Panc1 (cell line): ENCODE measurements around the gene FSD1. TPM values are rescaled to one million over a fixed set of nuclear protein-coding genes. Genes with fewer than 3 reads are reported as not detected.

ENCODE experiments used
- ATAC-seq: fragments of 200-7000 bp; cut with Tn5 transposase; 2 replicates; pipeline ENCODE4 v1.9.1; 2020; ENCODE audit warnings: mild to moderate bottlenecking, moderate library complexity
- BruUV-seq: library from RNA; stranded (reverse); fragments of 400-500 nt; replicated peaks from 2 replicates; lab custom pipeline; 2021; lab: Mats Ljungman, UMichigan
- CTCF ChIA-PET: fragments of 300-600 bp; sonication (Branson Sonifier 250); formaldehyde crosslinking; loops from one replicate; lab custom pipeline; 2022; ENCODE audit warnings: antibody characterized with exemption; lab: Charles Lee
- POLR2A ChIA-PET: fragments of 300-600 bp; sonication (Branson Sonifier 250); formaldehyde crosslinking; loops from one replicate; lab custom pipeline; 2022; ENCODE audit warnings: antibody characterized with exemption; lab: Charles Lee
- DNase-seq: peaks from one replicate; pipeline ENCODE4 v3.0.0-alpha.2; 2010; ENCODE audit warnings: low read depth, low spot score
- H3K27ac ChIP-seq: 2 replicates; pipeline ENCODE4 v1.5.1; 2011; ENCODE audit warnings: mild to moderate bottlenecking, low read length, inconsistent platforms
- H3K27me3 ChIP-seq: fragments of 200-500 bp; sonication (Bioruptor generic); 2 replicates; pipeline ENCODE4 v1.6.0; 2014; ENCODE audit warnings: low read length, inconsistent platforms; ENCODE audit not compliant: control insufficient read depth, insufficient read depth
- H3K36me3 ChIP-seq: fragments of 200-500 bp; sonication (Bioruptor generic); 2 replicates; pipeline ENCODE4 v1.5.1; 2014; ENCODE audit warnings: inconsistent platforms, mild to moderate bottlenecking, low read length, moderate library complexity; ENCODE audit not compliant: control insufficient read depth, insufficient read depth
- H3K4me1 ChIP-seq: 2 replicates; pipeline ENCODE4 v1.5.1; 2011; ENCODE audit warnings: inconsistent platforms, mild to moderate bottlenecking, low read length, moderate library complexity; ENCODE audit not compliant: control insufficient read depth, insufficient read depth
- H3K4me3 ChIP-seq, 2 experiments: 2 replicates each; pipeline ENCODE4 v1.5.1; 2011 to 2012; ENCODE audit warnings: low read depth in 2 of 2, low read length in 2 of 2, mild to moderate bottlenecking in 2 of 2, inconsistent platforms in 1 of 2, moderate library complexity in 1 of 2
- H3K9me3 ChIP-seq: fragments of 200-500 bp; sonication (Bioruptor generic); 2 replicates; pipeline ENCODE4 v1.5.1; 2014; ENCODE audit warnings: low read depth, mild to moderate bottlenecking, inconsistent platforms, low read length, moderate library complexity; ENCODE audit not compliant: control insufficient read depth, insufficient read depth
- POLR2AphosphoS5 ChIP-seq: IDR thresholded peaks from 2 replicates; pipeline ENCODE4 v1.6.1; 2012; ENCODE audit warnings: mild to moderate bottlenecking, low read depth, low read length, moderate library complexity
- SIN3A ChIP-seq: IDR thresholded peaks from 2 replicates; pipeline ENCODE4 v1.6.1; 2012; ENCODE audit warnings: low read depth, mild to moderate bottlenecking, low read length, moderate library complexity, borderline replicate concordance; ENCODE audit not compliant: insufficient read depth
- TCF7L2 ChIP-seq: IDR thresholded peaks from 2 replicates; pipeline ENCODE4 v1.6.1; 2011; ENCODE audit warnings: mild to moderate bottlenecking, low read depth, low read length, inconsistent platforms
- in situ Hi-C: cut with HindIII; loops from 2 replicates; pipeline ENCODE4 v1.10.0; 2016; ENCODE audit warnings: low sequenced_read_pairs, low pct_unique_long_range_greater_than_20kb
- intact Hi-C: fragments of 100-400 bp; cut with micrococcal nuclease; formaldehyde crosslinking; loops from one replicate; pipeline ENCODE4 v1.10.0; 2022; ENCODE audit not compliant: unreplicated experiment
- total RNA-seq: library from RNA; stranded (reverse); gene quantifications from one replicate; pipeline ENCODE4 v1.2.1, GENCODE V29; 2021; ENCODE audit not compliant: unreplicated experiment
- TF ChIP-seq, protein P1 (sequence below): fragments of 450-650 bp; IDR thresholded peaks from 2 replicates; pipeline ENCODE4 v1.5.1; 2017; ENCODE audit warnings: mild to moderate bottlenecking
- TF ChIP-seq, protein P2 (sequence below), 2 experiments: IDR thresholded peaks; 2 replicates each; pipeline ENCODE4 v1.6.1; 2011 to 2012; ENCODE audit warnings: low read depth in 2 of 2, control low read depth in 1 of 2, low read length in 1 of 2, mild to moderate bottlenecking in 1 of 2, moderate library complexity in 1 of 2; ENCODE audit not compliant: insufficient read depth in 1 of 2

FSD1 gene
- total RNA-seq, 1 experiment from 2014 or later = 12.1 TPM

DNA sequence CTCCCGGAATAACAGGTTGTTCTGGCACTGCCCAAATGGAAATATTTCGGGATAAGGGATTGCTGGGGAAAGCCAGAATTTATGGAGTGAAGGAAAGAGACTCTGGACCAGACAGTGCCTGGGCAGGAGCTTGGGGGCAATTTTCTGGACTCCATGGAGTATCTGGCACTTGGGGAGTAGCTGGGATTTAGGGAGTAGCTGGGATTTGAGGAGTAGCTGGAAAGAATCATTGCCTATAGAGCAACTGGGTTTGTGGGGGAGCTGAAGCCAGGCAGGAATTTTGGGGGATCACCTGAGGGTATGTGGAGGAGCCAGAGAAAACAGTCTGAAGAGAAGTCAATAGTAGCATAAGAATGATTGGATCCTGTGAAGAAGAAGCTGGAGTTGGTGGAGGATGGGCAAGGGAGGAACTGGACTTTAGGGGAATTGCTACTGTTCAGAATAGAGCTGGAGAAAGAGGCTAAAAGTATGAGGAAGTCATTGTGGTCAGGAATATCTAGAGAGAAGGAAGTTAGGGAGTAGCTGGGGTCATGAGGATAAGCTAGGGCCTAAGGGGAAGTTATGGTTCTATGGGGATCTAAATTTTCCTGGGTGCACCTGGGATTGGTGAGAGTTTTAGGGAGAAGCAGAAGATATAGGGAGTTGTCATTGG lies 14.8 kb downstream of the FSD1 start:
- Histone ChIP-seq H3K27me3 (no peaks in the 10 kb centered on the region), H3K4me1 (no peaks in the 10 kb centered on the region), H3K36me3 (no peaks in the 10 kb centered on the region), H3K9me3 (no peaks in the 10 kb centered on the region), H3K27ac (no peak overlapping the region), H3K4me3 (no peak overlapping the region)
- DNase-seq (no peak), ATAC-seq (no peak)
- intact Hi-C loops (no loop called here), in situ Hi-C loops (no loop called here)
- ChIA-PET POLR2A (no interaction called here), CTCF (no interaction called here)
- no TSS peak for BruUV-seq
- TF ChIP-seq SIN3A = no peak
- no peak for TF ChIP-seq TCF7L2
- TF ChIP-seq, protein P1, sequence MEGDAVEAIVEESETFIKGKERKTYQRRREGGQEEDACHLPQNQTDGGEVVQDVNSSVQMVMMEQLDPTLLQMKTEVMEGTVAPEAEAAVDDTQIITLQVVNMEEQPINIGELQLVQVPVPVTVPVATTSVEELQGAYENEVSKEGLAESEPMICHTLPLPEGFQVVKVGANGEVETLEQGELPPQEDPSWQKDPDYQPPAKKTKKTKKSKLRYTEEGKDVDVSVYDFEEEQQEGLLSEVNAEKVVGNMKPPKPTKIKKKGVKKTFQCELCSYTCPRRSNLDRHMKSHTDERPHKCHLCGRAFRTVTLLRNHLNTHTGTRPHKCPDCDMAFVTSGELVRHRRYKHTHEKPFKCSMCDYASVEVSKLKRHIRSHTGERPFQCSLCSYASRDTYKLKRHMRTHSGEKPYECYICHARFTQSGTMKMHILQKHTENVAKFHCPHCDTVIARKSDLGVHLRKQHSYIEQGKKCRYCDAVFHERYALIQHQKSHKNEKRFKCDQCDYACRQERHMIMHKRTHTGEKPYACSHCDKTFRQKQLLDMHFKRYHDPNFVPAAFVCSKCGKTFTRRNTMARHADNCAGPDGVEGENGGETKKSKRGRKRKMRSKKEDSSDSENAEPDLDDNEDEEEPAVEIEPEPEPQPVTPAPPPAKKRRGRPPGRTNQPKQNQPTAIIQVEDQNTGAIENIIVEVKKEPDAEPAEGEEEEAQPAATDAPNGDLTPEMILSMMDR = no peak
- TF ChIP-seq, protein P2, sequence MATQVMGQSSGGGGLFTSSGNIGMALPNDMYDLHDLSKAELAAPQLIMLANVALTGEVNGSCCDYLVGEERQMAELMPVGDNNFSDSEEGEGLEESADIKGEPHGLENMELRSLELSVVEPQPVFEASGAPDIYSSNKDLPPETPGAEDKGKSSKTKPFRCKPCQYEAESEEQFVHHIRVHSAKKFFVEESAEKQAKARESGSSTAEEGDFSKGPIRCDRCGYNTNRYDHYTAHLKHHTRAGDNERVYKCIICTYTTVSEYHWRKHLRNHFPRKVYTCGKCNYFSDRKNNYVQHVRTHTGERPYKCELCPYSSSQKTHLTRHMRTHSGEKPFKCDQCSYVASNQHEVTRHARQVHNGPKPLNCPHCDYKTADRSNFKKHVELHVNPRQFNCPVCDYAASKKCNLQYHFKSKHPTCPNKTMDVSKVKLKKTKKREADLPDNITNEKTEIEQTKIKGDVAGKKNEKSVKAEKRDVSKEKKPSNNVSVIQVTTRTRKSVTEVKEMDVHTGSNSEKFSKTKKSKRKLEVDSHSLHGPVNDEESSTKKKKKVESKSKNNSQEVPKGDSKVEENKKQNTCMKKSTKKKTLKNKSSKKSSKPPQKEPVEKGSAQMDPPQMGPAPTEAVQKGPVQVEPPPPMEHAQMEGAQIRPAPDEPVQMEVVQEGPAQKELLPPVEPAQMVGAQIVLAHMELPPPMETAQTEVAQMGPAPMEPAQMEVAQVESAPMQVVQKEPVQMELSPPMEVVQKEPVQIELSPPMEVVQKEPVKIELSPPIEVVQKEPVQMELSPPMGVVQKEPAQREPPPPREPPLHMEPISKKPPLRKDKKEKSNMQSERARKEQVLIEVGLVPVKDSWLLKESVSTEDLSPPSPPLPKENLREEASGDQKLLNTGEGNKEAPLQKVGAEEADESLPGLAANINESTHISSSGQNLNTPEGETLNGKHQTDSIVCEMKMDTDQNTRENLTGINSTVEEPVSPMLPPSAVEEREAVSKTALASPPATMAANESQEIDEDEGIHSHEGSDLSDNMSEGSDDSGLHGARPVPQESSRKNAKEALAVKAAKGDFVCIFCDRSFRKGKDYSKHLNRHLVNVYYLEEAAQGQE (IDR thresholded peaks at IDR 0.05; ENCODE audit: insufficient read depth in 1 of 2, low read depth in 2 of 2, low read length in 1 of 2) = no peak
- TF ChIP-seq POLR2AphosphoS5 = no peak

DNA sequence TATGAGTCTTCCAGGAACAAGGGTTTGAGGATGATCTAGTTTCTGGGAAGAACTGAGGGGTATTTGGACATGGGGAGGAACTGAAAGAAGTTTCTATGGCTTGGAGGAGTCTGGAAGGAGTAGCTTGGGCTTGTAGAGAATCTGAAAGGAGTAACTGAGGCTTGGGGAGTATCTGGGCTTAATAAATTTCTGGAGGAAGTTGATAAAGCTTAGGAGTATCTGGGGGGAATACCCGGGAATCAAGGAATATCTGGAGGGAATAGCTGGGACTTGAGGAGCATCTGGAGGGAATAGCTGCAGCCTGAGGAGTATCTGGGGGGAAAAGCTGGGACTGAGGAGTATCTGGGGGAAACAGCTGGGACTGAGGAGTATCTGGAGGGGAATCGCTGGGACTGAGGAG lies 16.0 kb downstream of the FSD1 start:
- no TSS peak for BruUV-seq
- ChIA-PET CTCF (interaction anchor here (1.0 kb wide), 1 partner anchor 53 kb away, joined by 9 read pairs; no protein-coding TSS in a partner anchor), POLR2A (interaction anchor here (0.5 to 0.6 kb wide), 2 partner anchors 530 to 620 kb away, joined by 4 to 7 read pairs; no protein-coding TSS in a partner anchor)
- no peak overlapping the region for H3K4me3 ChIP-seq
- no peaks in the 10 kb centered on the region for H3K4me1 ChIP-seq
- in situ Hi-C loops = no loop called here
- DNase-seq (no peak), ATAC-seq (no peak)
- no peak overlapping the region for H3K27ac ChIP-seq
- H3K27me3 ChIP-seq = no peaks in the 10 kb centered on the region
- H3K36me3 ChIP-seq = no peaks in the 10 kb centered on the region
- H3K9me3 ChIP-seq = no peaks in the 10 kb centered on the region
- TF ChIP-seq, protein P2 (IDR thresholded peaks at IDR 0.05; ENCODE audit: insufficient read depth in 1 of 2, low read depth in 2 of 2, low read length in 1 of 2) = no peak
- TF ChIP-seq, protein P1 = no peak
- TF ChIP-seq SIN3A (no peak), POLR2AphosphoS5 (no peak), TCF7L2 (no peak)
- intact Hi-C loops = no loop called here
